GM12873 (cell line): ENCODE measurements around the gene DUSP14.

ENCODE experiments used
- TF ChIP-seq, protein P1 (sequence below): IDR thresholded peaks from 2 replicates; pipeline ENCODE4 v1.5.1; 2012; ENCODE audit warnings: low read depth, mild to moderate bottlenecking, moderate library complexity, low read length, control low read depth; ENCODE audit not compliant: insufficient read depth; ENCODE audit errors: missing control alignments

DUSP14 gene

DNA sequence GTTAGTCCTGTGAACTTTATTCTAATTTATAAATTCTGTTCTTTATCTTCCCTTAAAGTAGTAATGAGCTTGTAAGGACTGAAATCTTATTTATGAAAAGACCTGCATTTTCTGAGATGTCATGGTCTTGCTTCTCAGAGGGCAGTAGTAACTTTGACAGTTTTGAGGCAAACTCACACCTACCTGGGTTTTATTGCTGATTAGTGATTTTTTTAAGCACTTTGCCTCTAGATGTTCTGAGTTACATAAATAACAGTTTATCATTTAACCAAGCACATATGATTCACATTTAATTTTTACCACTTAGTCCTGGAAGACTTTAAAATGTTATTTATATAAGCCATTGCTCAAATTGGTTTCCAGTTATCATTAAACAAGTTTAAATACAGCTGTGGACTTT lies 10.7 kb downstream of the DUSP14 start:
- TF ChIP-seq, protein P1, sequence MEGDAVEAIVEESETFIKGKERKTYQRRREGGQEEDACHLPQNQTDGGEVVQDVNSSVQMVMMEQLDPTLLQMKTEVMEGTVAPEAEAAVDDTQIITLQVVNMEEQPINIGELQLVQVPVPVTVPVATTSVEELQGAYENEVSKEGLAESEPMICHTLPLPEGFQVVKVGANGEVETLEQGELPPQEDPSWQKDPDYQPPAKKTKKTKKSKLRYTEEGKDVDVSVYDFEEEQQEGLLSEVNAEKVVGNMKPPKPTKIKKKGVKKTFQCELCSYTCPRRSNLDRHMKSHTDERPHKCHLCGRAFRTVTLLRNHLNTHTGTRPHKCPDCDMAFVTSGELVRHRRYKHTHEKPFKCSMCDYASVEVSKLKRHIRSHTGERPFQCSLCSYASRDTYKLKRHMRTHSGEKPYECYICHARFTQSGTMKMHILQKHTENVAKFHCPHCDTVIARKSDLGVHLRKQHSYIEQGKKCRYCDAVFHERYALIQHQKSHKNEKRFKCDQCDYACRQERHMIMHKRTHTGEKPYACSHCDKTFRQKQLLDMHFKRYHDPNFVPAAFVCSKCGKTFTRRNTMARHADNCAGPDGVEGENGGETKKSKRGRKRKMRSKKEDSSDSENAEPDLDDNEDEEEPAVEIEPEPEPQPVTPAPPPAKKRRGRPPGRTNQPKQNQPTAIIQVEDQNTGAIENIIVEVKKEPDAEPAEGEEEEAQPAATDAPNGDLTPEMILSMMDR, result no peak

DNA sequence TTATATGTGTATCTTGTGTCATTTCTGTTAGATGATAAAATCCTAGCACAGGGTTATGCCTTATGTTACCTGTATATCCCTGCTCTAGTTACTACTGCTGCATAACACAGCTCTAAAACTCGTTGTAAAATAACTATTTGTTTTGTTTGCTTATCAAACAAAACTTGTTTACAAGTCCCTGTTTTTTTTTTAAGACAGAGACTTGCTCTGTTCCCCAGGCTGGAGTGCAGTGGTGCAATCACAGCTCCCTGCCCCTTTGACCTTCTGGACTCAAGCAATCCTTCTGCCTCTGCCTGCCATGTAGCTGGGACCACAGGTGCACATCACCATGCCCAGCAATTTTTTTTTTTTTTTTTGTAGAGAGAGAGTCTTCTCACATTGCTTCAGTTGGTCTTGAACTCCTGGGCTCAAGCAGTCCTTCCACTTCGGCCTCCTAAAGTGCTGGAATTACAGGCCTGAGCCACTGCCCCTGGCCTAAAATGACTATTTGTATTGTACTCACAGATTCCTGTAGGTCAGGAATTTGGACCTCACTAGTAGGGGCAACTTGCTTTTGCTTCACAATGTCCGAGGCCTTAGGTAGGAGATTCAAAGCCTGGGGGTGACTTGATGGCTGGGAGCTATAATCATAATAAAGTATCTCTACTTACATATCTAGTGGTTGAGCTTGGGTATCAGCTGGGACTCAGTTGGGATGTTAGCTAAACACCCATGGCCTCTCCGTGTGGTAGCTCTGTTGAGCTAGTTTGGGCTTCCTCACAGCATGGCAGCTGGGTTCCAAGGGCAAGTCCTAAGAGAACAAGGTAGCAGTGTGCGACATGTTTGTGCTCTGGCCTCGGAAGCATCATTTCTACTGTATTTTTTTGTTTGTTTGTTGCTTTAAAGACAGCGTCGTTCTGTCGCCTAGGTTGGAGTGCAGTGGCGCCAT lies 12.6 kb downstream of the DUSP14 start:
- TF ChIP-seq, protein P1, result no peak

DNA sequence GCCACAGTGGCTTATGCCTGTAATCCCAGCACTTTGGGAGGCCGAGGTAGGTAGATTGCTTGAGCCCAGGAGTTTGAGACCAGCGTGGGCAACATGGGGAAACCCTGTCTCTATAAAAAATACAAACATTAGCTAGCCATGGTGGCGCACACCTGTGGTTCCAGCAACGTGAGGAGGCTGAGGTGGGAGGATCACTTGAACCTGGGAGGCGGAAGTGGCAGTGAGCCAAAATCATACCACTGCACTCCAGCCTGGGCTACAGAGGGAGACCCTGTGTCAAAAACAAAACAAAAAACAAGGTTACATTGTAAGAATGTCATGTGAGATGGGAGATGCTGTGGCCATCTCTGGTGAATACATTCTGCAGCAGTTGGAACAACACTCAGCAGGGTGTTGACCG lies 13.5 kb downstream of the DUSP14 start:
- TF ChIP-seq, protein P1, result no peak

DNA sequence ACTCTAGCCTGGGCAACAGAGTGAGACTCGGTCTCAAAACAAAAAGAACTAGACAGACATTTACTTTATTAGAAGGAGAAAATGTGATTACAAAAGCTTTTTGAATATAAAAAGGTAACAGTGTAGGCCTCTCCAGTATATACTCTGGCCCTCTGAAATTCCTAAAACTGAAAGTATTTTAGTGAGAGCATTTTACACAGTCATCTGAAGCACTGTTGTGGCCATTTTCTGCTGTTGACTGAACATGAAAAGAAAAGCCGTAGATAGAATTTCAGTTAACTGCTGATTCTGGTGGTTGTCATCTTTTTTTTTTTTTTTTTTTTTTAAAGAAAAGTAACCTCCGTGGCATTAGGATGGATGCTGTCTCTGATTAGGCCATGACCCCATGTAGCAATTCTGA lies 15.6 kb downstream of the DUSP14 start:
- TF ChIP-seq, protein P1, result no peak

DNA sequence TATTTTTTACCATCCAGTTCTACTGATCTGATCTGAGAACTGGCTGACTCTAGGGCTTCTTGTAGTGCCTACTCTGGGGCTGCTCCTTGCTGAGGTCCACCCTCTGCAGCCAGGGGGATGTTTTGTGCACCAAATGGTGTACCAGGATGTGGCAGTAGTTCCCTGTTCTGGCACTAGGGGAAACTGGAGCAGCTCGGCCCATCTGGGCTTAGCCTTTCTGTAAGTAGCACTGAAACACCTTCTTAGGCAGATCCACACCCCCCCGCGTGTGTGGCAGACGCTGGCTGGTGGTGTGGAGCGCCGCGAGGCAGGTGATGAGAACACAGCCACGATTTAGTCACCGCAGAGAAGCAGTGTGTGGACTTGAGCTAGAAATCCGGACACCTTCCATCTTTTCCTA lies 17.0 kb downstream of the DUSP14 start:
- TF ChIP-seq, protein P1, result peak; percentile 63

DNA sequence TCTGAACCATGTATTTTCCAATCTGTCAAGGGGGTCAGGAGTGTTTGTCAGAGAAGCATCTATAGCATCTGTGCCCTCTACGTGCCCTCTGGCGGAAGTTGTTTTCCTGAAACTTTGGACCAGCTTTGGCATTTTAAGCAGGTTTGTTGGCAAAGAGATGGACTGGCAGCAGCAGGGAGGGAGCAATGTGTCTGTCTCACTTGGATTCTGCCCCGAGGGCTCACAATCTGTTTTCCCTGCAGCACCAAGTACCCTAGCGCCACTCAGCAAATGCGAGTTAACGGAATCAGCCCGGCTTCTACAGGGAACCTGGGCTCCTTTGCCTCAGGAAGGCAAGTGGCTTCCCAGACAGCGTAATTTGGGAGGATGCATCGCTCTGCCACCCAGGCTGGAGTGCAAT lies 17.4 kb downstream of the DUSP14 start:
- TF ChIP-seq, protein P1, result no peak

DNA sequence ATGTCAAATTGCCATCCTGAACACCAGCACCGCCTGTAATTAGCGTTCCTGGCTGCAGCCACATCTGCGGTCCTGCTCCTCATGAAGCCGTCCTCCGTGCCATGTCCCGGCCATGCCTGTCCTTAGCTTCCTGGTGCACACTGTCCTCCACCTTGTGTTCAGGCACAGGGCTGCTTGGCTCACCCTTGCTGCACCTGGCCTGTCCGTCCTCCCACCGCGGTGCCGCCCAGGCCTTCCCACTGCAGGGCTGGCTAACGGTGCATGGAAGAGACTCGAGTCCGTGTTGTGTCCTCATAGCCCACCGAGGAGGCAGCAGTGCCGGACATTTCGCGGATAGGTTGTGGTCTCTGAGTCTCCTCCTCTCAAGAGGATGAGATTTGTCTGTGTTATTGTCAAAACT lies 20.4 kb downstream of the DUSP14 start:
- TF ChIP-seq, protein P1, result no peak
